Endothelial cell of coronary artery (primary cell): ENCODE measurements around the gene FAM187B. TPM values are rescaled to one million over a fixed set of nuclear protein-coding genes. Genes with fewer than 3 reads are reported as not detected.

Experiments used
- total RNA-seq: library from RNA; depleted of rRNA; stranded (reverse); fragments of >200 nt; gene quantifications from 2 replicates; pipeline ENCODE4 v1.2.3, GENCODE V29; 2014

The FAM187B gene
- total RNA-seq, result not detected in 2 replicates

DNA sequence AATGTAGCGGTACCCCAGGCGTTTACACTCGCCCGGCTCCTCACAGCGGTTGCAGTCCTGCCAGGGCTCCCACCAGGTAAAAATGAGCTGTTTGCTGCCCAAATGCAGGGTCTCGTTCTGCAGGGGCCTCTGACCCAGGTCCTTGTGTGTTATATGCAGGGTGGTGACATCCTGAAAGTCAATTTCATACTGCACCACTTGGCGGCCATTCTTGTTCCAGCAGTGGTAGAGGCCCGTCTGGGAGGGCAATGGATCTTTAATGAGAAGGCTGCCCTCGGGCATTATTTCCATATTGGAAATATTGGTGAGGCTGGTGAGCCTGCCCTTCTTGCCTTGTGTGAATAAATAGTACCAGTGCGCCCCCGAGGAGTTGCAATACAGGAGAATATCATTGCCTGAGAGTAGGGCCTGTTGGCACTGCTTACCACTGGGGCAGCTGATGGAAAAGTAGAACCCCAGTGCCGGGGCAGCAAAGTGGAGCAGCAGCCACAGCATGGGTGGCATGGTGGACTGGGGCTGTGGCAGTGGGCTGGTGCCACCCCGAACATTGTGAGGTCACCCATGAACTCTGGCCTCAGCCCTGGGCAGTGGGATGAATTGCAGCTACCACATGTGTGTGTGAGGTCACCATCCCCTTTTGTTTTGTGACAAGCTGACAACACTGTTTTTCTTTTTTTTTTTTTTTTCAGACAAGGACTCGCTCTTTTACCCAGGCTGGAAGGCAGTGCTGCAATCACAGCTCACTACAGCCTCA, at the start of gene FAM187B:
Gene FAM187B, minus strand, starts transcription at position 563 of the 754 bp plus-strand sequence. Its CDS starts 59 bp downstream, at position 504.

DNA sequence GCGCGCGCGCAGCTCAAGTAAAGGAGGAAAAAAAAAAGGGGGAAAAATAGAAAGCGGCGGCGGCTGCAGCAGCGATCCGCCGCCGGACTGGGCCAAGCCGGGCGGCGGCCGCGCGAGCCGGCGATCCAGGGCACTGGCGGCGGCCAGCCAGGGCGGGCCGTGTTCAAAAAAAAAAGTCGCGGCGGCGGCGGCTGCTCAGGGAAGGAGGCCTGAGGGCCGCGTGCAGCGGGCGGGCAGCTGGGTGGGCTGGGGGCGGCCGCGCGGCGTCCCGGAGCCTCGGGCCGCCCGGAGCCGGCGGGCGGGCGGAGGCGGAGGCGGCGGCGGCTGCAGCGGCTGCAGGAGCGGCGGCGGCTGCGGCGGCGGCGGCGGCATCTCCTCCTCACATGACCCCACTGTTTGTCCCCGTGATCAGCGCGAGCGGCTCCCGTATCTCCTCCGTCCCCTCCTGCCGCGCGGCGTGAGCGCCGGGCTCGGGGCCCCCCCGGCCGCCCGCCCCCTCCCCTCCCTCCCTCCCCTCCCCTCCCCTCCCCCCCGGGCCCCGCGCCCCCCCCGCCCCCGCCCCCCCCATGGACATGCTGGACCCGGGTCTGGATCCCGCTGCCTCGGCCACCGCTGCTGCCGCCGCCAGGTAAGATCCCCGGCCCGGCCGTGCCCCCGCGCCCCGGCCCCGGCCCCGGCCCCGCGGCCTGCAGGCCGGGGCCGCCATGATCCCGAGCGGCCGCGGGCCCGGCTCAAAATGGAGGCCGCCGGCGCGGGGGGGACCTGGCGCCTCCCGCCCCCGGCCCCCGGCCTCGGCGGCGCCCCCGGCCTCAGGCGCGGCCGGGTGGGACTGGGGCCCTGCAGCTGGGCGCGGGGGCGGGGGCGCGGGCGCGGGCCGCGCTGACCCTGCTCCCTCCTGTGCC, 40.2 kb upstream of the FAM187B start, which contains the start of gene USF2:
Gene USF2, plus strand, starts transcription at position 427 of the 902 bp plus-strand sequence. Its CDS starts 140 bp downstream, at position 567.

GRCh38 chr19:35248310-35249145, 20.0 kb upstream of the FAM187B start, which contains the start of gene LSR:
LSR (plus strand) TSS chr19:35249002; CDS start chr19:35249023, 21 bp downstream.

Other genes starting within 250 kb of the FAM187B start
- gene GRAMD1A, start 228.4 kb downstream of the FAM187B start, total RNA-seq, result 33.4 and 57.0 TPM in 2 replicates
- gene SCN1B, start 198.3 kb downstream of the FAM187B start, total RNA-seq, result 7.6 and 8.1 TPM in 2 replicates
- gene HPN, start 187.0 kb downstream of the FAM187B start, total RNA-seq, result not detected in 2 replicates
- not detected in 2 replicates for gene FXYD3, start 112.9 kb downstream of the FAM187B start, total RNA-seq
- gene LGI4, start 93.7 kb downstream of the FAM187B start, total RNA-seq, result 0.09 TPM in 1 of 2 replicates, not detected in the other
- gene FXYD1, start 89.9 kb downstream of the FAM187B start, total RNA-seq, result not detected in 2 replicates
- not detected in 2 replicates for gene FXYD7, start 85.5 kb downstream of the FAM187B start, total RNA-seq
- gene FXYD5, start 74.0 kb downstream of the FAM187B start, total RNA-seq, result 25.6 and 28.0 TPM in 2 replicates
- 0.19 and 0.27 TPM in 2 replicates for gene LSR, start 20.3 kb upstream of the FAM187B start, total RNA-seq
- 39.9 and 49.2 TPM in 2 replicates for gene USF2, start 40.2 kb upstream of the FAM187B start, total RNA-seq
- gene HAMP, start 53.8 kb upstream of the FAM187B start, total RNA-seq, result under 0.01 and 0.09 TPM in 2 replicates
- gene MAG, start 63.4 kb upstream of the FAM187B start, total RNA-seq, result not detected in 2 replicates
- not detected in 2 replicates for gene CD22, start 100.4 kb upstream of the FAM187B start, total RNA-seq
- not detected in 2 replicates for gene FFAR1, start 119.2 kb upstream of the FAM187B start, total RNA-seq
- not detected in 2 replicates for gene FFAR3, start 129.7 kb upstream of the FAM187B start, total RNA-seq
- gene GPR42, start 142.3 kb upstream of the FAM187B start, total RNA-seq, result not detected in 2 replicates
- not detected in 2 replicates for gene FFAR2, start 219.5 kb upstream of the FAM187B start, total RNA-seq